HL-60 (cell line): ENCODE results near the gene B3GNT9.

Experiments
- DNase-seq, 2 experiments: peaks; one replicate each; pipeline ENCODE4 v3.0.0-alpha.2; 2010 to 2020; ENCODE audit warnings: low read depth in 1 of 2, low spot score in 1 of 2
- H3K27ac ChIP-seq: fragments of 250-450 bp; sonication (Bioruptor Pico); replicated peaks from 2 replicates; pipeline ENCODE4 v1.5.1; 2020; ENCODE audit warnings: mild to moderate bottlenecking, moderate library complexity
- H3K27me3 ChIP-seq: fragments of 250-450 bp; sonication (Bioruptor Pico); 2 replicates; pipeline ENCODE4 v1.5.1; 2021; ENCODE audit warnings: mild to moderate bottlenecking, moderate library complexity; ENCODE audit not compliant: insufficient read depth, poor library complexity, severe bottlenecking
- H3K4me3 ChIP-seq: replicated peaks from 2 replicates; pipeline ENCODE4 v1.5.1; 2011; ENCODE audit warnings: mild to moderate bottlenecking, control low read depth, low read length; ENCODE audit not compliant: insufficient read depth
- GABPA ChIP-seq: IDR thresholded peaks from 2 replicates; pipeline ENCODE4 v1.6.1; 2012; ENCODE audit warnings: low read depth
- POLR2AphosphoS5 ChIP-seq: IDR thresholded peaks from 2 replicates; pipeline ENCODE4 v1.6.1; 2012; ENCODE audit warnings: low read depth
- SPI1 ChIP-seq: IDR thresholded peaks from 2 replicates; pipeline ENCODE4 v1.6.1; 2012; ENCODE audit warnings: low read depth, mild to moderate bottlenecking, borderline replicate concordance
- TF ChIP-seq, protein P1 (sequence below): IDR thresholded peaks from 2 replicates; pipeline ENCODE4 v1.6.1; 2012; ENCODE audit warnings: low read depth; ENCODE audit not compliant: insufficient replicate concordance
- TF ChIP-seq, protein P2 (sequence below): IDR thresholded peaks from one replicate; pipeline ENCODE4 v1.5.1; 2011; ENCODE audit warnings: low read length, control low read depth, inconsistent platforms; ENCODE audit not compliant: insufficient read depth

B3GNT9 gene

DNA sequence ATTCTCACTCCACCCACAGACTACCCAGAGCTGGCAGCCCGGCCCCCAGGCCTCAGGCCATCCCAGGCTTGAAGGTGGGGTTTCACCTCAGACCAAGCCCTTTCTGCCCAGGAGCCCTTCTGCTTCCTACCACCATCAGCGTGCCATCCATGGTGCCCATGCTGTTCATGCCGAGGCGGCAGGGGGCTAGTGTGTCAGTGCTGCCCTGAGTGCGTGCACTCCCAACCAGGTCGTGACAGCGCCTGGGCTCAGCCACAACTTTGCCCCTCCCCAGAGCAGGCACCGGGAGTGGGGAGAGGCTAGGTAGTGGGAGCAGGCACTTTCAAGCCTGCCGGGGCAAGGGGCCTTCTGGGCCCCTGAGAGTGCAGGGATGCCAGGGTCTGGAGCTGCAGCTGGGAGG, 8.5 kb downstream of the B3GNT9 start:
- Histone ChIP-seq H3K27ac (no peak overlapping the region), H3K4me3 (no peak overlapping the region), H3K27me3 (no peaks in the 10 kb centered on the region)
- no peak for DNase-seq
- TF ChIP-seq POLR2AphosphoS5 (no peak), GABPA (no peak), SPI1 (no peak)
- TF ChIP-seq, protein P1, sequence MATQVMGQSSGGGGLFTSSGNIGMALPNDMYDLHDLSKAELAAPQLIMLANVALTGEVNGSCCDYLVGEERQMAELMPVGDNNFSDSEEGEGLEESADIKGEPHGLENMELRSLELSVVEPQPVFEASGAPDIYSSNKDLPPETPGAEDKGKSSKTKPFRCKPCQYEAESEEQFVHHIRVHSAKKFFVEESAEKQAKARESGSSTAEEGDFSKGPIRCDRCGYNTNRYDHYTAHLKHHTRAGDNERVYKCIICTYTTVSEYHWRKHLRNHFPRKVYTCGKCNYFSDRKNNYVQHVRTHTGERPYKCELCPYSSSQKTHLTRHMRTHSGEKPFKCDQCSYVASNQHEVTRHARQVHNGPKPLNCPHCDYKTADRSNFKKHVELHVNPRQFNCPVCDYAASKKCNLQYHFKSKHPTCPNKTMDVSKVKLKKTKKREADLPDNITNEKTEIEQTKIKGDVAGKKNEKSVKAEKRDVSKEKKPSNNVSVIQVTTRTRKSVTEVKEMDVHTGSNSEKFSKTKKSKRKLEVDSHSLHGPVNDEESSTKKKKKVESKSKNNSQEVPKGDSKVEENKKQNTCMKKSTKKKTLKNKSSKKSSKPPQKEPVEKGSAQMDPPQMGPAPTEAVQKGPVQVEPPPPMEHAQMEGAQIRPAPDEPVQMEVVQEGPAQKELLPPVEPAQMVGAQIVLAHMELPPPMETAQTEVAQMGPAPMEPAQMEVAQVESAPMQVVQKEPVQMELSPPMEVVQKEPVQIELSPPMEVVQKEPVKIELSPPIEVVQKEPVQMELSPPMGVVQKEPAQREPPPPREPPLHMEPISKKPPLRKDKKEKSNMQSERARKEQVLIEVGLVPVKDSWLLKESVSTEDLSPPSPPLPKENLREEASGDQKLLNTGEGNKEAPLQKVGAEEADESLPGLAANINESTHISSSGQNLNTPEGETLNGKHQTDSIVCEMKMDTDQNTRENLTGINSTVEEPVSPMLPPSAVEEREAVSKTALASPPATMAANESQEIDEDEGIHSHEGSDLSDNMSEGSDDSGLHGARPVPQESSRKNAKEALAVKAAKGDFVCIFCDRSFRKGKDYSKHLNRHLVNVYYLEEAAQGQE = no peak
- TF ChIP-seq, protein P2, sequence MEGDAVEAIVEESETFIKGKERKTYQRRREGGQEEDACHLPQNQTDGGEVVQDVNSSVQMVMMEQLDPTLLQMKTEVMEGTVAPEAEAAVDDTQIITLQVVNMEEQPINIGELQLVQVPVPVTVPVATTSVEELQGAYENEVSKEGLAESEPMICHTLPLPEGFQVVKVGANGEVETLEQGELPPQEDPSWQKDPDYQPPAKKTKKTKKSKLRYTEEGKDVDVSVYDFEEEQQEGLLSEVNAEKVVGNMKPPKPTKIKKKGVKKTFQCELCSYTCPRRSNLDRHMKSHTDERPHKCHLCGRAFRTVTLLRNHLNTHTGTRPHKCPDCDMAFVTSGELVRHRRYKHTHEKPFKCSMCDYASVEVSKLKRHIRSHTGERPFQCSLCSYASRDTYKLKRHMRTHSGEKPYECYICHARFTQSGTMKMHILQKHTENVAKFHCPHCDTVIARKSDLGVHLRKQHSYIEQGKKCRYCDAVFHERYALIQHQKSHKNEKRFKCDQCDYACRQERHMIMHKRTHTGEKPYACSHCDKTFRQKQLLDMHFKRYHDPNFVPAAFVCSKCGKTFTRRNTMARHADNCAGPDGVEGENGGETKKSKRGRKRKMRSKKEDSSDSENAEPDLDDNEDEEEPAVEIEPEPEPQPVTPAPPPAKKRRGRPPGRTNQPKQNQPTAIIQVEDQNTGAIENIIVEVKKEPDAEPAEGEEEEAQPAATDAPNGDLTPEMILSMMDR = no peak

GRCh38 chr16:67141391-67141790, 9.4 kb downstream of the B3GNT9 start:
- no peaks in the 10 kb centered on the region for H3K27me3 ChIP-seq
- H3K4me3 ChIP-seq = no peak overlapping the region
- DNase-seq = no peak
- no peak for TF ChIP-seq GABPA
- TF ChIP-seq, protein P2 = no peak
- TF ChIP-seq POLR2AphosphoS5 = no peak
- no peak for TF ChIP-seq SPI1
- no peak overlapping the region for H3K27ac ChIP-seq

DNA sequence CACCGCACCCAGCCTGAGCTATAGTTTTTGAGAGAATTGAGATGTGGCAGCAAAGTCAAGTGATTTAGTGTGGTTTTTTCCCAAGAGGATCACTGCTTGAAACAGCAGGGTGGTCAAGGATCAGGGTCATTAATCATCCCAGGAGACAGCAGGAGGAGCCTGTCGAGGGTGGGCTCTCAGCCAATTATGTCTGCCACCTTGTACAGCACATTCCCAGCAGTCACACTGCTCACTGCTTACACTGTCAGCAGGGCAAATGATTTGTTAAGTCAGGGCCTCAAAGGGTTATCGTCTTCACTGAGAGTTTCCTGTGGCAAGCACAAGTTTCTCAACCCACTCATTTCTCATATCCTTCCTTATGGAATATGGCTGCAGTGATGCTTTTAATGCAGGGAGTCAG, 13.2 kb downstream of the B3GNT9 start:
- H3K27ac ChIP-seq = no peak overlapping the region
- H3K27me3 ChIP-seq = no peaks in the 10 kb centered on the region
- DNase-seq = no peak
- H3K4me3 ChIP-seq = no peak overlapping the region
- TF ChIP-seq, protein P2 = no peak
- TF ChIP-seq, protein P1 = no peak
- TF ChIP-seq POLR2AphosphoS5 (no peak), GABPA (no peak), SPI1 (no peak)

DNA sequence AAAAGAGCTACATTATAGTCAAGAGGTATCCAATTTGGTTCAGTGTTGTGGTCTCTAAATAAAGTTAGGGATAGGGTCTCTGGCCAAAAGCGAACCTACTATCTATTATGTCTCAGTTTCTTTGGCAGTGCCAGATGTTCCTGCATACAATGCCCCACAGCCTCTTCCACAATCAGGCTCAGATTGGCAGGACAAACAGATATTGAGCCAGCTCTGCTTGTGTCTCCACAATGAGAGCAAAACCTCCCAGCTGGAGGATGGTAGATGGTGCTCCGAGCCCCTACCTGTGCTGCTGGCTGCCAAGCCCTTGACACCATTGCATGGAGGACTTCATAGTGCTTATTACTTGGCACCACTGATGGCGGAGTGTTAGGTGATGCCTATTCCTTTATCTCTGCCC, 21.4 kb downstream of the B3GNT9 start:
- Histone ChIP-seq H3K27ac (no peak overlapping the region), H3K4me3 (no peak overlapping the region), H3K27me3 (no peaks in the 10 kb centered on the region)
- DNase-seq = no peak
- no peak for TF ChIP-seq SPI1
- TF ChIP-seq, protein P1 = no peak
- no peak for TF ChIP-seq GABPA
- TF ChIP-seq POLR2AphosphoS5 = no peak
- TF ChIP-seq, protein P2 = no peak
